NT2/D1 (cell line): ENCODE data around the gene ANKRD65.
"Not testable (repeated sequence)": the region's sequence is repeated elsewhere in the genome, so short reads cannot be mapped to it uniquely, and the experiment has no call there.

Experiments used
- DNase-seq: peaks from one replicate; pipeline ENCODE4 v3.0.0-alpha.2; 2011; ENCODE audit warnings: low read depth, low spot score
- H3K27me3 ChIP-seq: 2 replicates; pipeline ENCODE4 v1.6.0; 2011; ENCODE audit warnings: mild to moderate bottlenecking; ENCODE audit not compliant: insufficient read length, insufficient read depth
- H3K36me3 ChIP-seq: 2 replicates; pipeline ENCODE4 v1.6.1; 2011; ENCODE audit warnings: mild to moderate bottlenecking, low read length, mixed read lengths; ENCODE audit not compliant: insufficient read depth, insufficient read length
- H3K4me1 ChIP-seq: 2 replicates; pipeline ENCODE4 v1.5.1; 2011; ENCODE audit not compliant: insufficient read depth, insufficient read length
- H3K4me3 ChIP-seq: 2 replicates; pipeline ENCODE4 v1.5.1; 2011; ENCODE audit warnings: low read depth; ENCODE audit not compliant: insufficient read length
- H3K9ac ChIP-seq: 2 replicates; pipeline ENCODE4 v1.6.0; 2011; ENCODE audit warnings: low read depth; ENCODE audit not compliant: insufficient read length
- H3K9me3 ChIP-seq: 2 replicates; pipeline ENCODE4 v1.5.1; 2011; ENCODE audit warnings: mild to moderate bottlenecking, low read length; ENCODE audit not compliant: insufficient read depth
- SUZ12 ChIP-seq: IDR thresholded peaks from 2 replicates; pipeline ENCODE4 v1.6.1; 2011; ENCODE audit not compliant: insufficient read length, insufficient read depth; ENCODE audit errors: extremely low read depth
- YY1 ChIP-seq: IDR thresholded peaks from 2 replicates; pipeline ENCODE4 v1.6.1; 2011; ENCODE audit not compliant: insufficient read length, insufficient read depth
- ZNF274 ChIP-seq: IDR thresholded peaks from 2 replicates; pipeline ENCODE4 v1.6.1; 2011; ENCODE audit warnings: mild to moderate bottlenecking, low read depth, low read length

Gene ANKRD65

DNA sequence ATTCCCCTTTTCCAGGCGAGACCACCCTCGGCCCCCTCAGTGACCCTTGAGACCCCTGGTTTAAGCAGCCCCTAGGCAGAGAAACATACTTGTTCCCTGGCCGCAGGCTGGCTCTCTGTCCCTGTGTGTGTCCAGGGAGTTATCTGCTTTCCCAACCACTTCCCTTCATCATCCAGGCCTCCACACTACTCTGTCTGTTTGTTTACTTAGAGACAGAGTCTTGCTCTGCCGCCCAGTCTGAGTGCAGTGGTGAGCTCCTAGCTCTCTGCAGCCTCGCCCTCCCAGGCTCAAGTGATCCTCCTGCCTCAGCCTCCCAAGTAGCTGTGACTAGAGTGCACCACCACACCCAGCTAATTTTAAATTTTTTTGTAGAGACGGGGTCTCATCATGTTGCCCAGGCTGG lies 8.6 kb upstream of the ANKRD65 start:
- Histone ChIP-seq H3K36me3 (no peaks in the 10 kb centered on the region), H3K27me3 (peaks cover 3% of the 10 kb centered on the region), H3K4me1 (peaks cover 22% of the 10 kb centered on the region), H3K4me3 (no peak overlapping the region), H3K9me3 (no peaks in the 10 kb centered on the region), H3K9ac (peak overlapping the region; percentile 66)
- TF ChIP-seq ZNF274 (no peak), SUZ12 (no peak), YY1 (no peak)
- DNase-seq = no peak

DNA sequence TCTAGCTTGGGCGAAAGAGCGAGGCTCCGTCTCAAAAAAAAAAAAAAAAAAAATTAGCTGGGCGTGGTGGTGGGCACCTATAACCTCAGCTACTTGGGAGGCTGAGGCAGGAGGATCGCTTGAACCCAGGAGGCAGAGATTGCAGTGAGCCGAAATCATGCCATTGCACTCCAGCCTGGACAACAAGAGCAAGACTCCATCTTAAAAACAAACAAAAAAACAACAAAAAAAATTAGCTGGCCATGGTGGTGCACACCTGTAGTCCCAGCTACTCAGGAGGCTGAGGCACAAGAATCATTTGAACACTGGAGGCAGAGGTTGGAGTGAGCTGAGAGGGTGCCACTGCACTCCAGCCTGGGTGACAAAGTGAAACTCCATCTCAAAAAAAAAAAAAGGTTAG lies 7.9 kb upstream of the ANKRD65 start:
- not testable (repeated sequence) for H3K9ac ChIP-seq, H3K9me3 ChIP-seq, H3K4me3 ChIP-seq, DNase-seq, H3K36me3 ChIP-seq, H3K27me3 ChIP-seq
- H3K4me1 ChIP-seq = peaks cover 22% of the 10 kb centered on the region

DNA sequence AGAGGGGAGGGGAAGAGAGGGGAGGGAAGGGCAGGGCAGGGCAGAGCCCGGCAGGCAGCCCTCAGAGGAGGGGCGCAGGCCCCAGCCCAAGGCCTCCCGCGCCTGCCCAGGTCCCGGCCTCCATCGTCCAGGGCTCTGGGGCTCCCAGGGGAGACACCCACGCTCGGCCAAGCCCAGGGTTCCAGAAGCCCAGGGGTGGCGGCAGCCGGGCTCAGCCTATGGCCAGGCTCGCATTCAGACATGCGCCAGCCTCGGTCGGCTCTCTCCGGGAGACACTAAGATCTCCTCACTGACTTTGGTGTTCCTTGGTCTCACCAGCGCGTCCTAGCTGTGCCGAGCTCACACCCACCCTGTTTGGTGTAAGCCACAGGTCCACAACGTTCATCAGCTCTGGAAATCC lies 7.1 kb upstream of the ANKRD65 start:
- H3K27me3 ChIP-seq = no peaks in the 10 kb centered on the region
- peaks cover 16% of the 10 kb centered on the region for H3K4me1 ChIP-seq
- no peak overlapping the region for H3K4me3 ChIP-seq
- no peak for TF ChIP-seq YY1
- no peak for TF ChIP-seq SUZ12
- TF ChIP-seq ZNF274 = no peak
- H3K9ac ChIP-seq = no peak overlapping the region
- DNase-seq = no peak
- H3K36me3 ChIP-seq = no peaks in the 10 kb centered on the region
- H3K9me3 ChIP-seq = no peaks in the 10 kb centered on the region

DNA sequence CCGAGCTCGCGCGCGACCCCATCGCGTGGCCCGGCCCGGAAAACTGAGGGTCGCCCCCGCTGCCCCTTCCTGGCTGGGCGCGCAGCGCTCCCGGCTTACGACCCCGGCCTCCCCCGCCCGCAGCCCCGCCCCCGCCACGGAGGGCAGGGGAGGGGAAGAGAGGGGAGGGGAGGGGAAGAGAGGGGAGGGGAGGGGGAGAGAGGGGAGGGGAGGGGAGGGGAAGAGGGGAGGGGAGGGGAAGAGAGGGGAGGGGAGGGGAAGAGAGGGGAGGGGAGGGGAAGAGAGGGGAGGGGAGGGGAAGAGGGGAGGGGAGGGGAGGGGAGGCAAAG lies 6.7 kb upstream of the ANKRD65 start:
- TF ChIP-seq SUZ12 (no peak), ZNF274 (no peak), YY1 (no peak)
- no peaks in the 10 kb centered on the region for H3K27me3 ChIP-seq
- no peaks in the 10 kb centered on the region for H3K36me3 ChIP-seq
- H3K4me3 ChIP-seq = no peak overlapping the region
- H3K9me3 ChIP-seq = no peaks in the 10 kb centered on the region
- no peak for DNase-seq
- H3K4me1 ChIP-seq = peaks cover 16% of the 10 kb centered on the region
- H3K9ac ChIP-seq = peak overlapping the region; percentile 42

DNA sequence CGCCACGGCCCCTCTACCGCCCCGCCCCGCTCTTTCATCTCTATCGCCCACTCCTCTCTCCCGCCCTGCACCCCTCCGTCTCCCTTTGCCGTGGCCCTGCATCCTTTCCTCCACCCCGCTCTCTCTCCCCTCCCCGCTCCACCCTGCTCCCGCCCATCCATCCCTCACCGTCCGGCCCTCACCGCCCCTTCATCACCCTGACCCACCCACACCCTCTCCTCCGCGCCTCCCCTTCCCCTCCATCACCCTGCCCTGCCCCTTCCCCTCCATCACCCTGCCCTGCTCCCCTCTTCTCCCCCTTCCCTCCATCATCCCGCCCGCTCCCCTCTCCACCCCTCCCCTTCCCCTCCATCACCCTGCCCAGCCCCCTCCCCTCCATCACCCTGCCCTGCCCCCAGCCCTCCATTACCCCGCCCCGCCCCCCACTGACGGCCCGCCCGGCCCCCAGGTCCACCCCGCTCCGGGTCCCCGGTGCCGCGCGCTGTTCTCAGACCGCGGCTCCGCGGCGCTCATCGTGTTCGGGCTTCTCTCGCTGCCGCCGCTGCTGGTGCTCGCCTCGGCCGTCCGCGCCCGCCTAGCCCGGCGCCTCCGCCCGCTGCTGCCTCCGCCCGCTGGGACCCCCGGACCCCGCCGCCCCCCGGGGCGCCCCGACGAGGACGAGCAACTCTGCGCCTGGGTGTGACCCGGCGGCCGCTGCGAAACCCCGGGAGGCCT lies 6.2 kb upstream of the ANKRD65 start:
- peak overlapping the region; percentile 42 for H3K9ac ChIP-seq
- peak overlapping the region; percentile 21 for H3K4me3 ChIP-seq
- TF ChIP-seq ZNF274 = no peak
- TF ChIP-seq YY1 = no peak
- TF ChIP-seq SUZ12 = no peak
- no peak for DNase-seq
- no peaks in the 10 kb centered on the region for H3K36me3 ChIP-seq
- peaks cover 12% of the 10 kb centered on the region for H3K4me1 ChIP-seq
- H3K27me3 ChIP-seq = no peaks in the 10 kb centered on the region
- no peaks in the 10 kb centered on the region for H3K9me3 ChIP-seq

DNA sequence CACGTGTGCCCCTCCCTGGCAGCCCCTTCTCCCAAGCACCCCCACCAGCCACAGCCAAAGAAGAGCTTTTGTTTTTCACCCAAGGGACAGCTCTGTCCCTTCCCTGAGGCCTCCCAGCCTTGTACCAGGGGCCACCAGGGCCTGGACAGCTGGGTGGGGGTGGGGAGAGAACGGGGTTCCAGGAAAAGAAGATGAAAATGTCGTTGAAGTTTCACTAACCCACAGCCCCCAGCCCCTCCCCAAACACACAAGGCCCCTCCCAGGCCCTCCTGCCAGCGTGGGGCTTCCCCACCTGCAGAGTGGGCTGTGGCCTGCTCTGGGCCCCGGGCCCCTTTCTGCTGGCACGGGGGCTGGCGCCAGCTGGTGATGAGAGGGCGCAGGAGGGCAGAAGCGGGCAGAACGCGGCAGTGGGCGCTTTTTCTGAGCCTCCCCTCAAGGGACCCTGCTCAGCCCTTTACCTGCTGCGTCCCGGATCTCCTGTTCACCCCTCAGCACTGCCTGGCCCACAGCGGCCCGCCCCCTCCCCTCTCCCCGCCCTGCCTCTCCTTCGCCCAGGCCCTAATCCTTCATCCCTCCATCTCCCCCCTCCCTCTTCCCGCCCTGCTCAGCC lies 5.5 kb upstream of the ANKRD65 start:
- Histone ChIP-seq H3K27me3 (no peaks in the 10 kb centered on the region), H3K4me3 (peak overlapping the region; percentile 40), H3K36me3 (no peaks in the 10 kb centered on the region), H3K9ac (peak overlapping the region; percentile 80), H3K9me3 (no peaks in the 10 kb centered on the region), H3K4me1 (peaks cover 11% of the 10 kb centered on the region)
- no peak for DNase-seq
- TF ChIP-seq YY1 (no peak), SUZ12 (no peak), ZNF274 (no peak)

DNA sequence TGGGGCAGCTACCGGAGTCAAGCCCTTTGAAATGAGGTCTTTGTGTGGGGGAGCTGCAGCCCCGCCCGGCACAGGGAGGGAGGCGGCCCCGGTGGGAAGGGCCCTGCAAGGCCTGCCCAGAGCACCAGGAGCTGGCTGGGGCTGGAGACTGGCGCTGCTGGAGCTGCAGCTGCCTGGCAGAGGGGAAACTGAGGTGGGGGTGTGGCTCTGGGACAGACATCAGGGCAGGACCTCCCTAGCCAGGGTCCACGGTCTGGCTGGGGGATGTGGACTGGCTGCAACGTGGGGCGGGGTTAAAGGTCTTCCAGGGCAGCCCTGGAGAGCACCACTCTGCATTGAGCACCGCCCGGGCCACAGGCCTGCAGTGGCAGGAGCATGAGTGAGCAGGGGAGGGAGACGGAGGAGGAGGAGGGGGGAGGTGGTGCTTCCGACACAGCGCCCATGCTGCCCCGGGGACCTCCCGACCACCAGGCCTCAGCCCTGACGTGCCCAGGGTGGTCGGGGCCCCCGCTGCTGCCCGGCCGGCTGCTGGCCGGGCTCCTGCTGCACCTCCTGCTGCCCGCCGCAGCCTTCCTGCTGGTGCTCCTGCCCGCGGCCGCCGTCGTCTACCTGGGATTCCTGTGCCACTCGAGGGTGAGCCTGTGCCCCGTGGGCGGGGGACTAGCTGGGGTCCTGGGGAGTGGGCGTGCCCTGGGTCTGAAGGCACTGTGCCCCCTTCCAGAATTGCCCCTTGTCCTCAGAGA lies 4.8 kb upstream of the ANKRD65 start:
- DNase-seq = no peak
- no peaks in the 10 kb centered on the region for H3K27me3 ChIP-seq
- no peaks in the 10 kb centered on the region for H3K36me3 ChIP-seq
- peaks cover 12% of the 10 kb centered on the region for H3K4me1 ChIP-seq
- TF ChIP-seq SUZ12 (no peak), YY1 (no peak), ZNF274 (no peak)
- H3K9me3 ChIP-seq = no peaks in the 10 kb centered on the region
- peak overlapping the region; percentile 80 for H3K9ac ChIP-seq
- peak overlapping the region; percentile 40 for H3K4me3 ChIP-seq
